PC-3 (cell line): ENCODE data around the gene SLC9A9.

Source experiments
- EZH2 ChIP-seq: fragments of 300-600 bp; sonication (generic); IDR thresholded peaks from one replicate; pipeline ENCODE4 v1.6.1; 2017; ENCODE audit warnings: antibody characterized with exemption, mild to moderate bottlenecking, low read length; ENCODE audit not compliant: unreplicated experiment
- TF ChIP-seq, protein P1 (sequence below): fragments of 300-600 bp; sonication (generic); conservative IDR thresholded peaks from 2 replicates; pipeline ENCODE4 v1.5.1; 2017; ENCODE audit warnings: antibody characterized with exemption, low read depth, mild to moderate bottlenecking, low read length

DNA sequence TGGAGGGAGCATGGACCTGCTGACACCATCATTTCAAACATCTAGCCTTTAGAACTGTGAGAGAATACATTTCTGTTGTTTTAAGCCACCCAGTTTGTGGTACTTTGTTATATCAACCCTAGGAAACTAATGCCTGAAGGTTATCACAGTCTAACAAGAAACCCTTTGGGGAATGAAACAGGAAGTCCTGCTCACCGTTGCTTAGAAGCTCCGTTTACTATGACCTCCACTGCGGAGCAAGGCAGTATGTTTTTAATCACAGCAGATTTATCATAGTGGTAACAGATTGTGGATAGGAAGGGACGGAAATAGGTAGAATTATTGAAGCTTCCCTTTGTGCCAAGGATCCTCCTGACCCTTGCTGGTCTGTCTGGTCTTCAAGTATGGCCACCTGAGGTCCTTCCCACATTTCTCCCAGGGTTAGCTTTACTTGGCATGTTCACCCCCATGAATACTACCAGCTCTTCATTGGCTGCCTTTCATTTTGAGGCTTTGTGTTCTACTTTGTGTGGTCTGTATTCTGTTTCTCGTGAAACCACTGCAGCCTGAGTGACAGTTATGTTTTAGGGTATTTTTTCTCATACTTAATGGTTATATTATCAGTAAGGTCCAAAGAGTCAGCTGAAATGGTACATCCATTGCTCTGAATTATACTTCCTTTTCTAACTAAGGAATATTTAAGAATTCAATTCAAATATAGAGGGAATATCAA, 527.1 kb downstream of the SLC9A9 start:
- TF ChIP-seq, protein P1, sequence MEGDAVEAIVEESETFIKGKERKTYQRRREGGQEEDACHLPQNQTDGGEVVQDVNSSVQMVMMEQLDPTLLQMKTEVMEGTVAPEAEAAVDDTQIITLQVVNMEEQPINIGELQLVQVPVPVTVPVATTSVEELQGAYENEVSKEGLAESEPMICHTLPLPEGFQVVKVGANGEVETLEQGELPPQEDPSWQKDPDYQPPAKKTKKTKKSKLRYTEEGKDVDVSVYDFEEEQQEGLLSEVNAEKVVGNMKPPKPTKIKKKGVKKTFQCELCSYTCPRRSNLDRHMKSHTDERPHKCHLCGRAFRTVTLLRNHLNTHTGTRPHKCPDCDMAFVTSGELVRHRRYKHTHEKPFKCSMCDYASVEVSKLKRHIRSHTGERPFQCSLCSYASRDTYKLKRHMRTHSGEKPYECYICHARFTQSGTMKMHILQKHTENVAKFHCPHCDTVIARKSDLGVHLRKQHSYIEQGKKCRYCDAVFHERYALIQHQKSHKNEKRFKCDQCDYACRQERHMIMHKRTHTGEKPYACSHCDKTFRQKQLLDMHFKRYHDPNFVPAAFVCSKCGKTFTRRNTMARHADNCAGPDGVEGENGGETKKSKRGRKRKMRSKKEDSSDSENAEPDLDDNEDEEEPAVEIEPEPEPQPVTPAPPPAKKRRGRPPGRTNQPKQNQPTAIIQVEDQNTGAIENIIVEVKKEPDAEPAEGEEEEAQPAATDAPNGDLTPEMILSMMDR, result no peak
- TF ChIP-seq EZH2, result no peak
